ENCODE data around the gene C6orf120. TPM values are rescaled to one million over a fixed set of nuclear protein-coding genes. Genes with fewer than 3 reads are reported as not detected.

The C6orf120 gene
- total and polyA plus RNA-seq, 4 donors, result 4.3 to 23.9 (median 21.9) TPM

DNA sequence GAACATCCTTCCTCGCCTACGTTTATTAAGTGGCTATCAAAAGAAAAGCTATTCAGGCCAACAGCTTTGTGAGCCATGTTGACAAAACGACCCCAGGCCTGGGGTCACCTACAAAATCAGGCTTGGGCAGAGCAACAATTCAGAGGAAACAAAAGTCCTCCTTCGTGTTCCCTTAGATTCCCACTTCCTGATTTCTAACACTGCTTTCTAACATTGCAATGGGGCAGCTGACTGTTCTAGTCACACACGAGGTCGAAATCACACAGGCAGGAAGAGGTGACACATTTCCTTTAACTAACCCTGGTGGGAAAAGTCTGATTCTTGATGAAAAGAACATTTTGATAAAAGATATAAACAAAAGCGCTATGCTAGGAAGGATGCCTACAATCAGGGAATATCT is 32.0 kb upstream of the C6orf120 start:
- no peaks in the 10 kb centered on the region for H3K27me3 ChIP-seq (ENCODE audit: control insufficient read depth in 3 of 3, insufficient read depth in 3 of 3, low read length in 2 of 3)
- peaks cover 0 to 16% (median 10%) of the 10 kb centered on the region in 4 donors for H3K36me3 ChIP-seq (ENCODE audit: control insufficient read depth in 4 of 4, insufficient read depth in 4 of 4, low read length in 4 of 4)
- H3K27ac ChIP-seq (ENCODE audit: low read depth in 1 of 2, low read length in 1 of 2), result peak overlapping the region; percentile 33 to 42
- DNase-seq (peak in 1 of 3 donors; percentile 20), ATAC-seq (ENCODE audit: insufficient read depth, low FRiP score) (no peak)
- 34 to 46% methylated on average over 7 of the region's 7 CpGs for WGBS, 2 donors
- no peak overlapping the region for H3K4me3 ChIP-seq
- peaks cover 0 to 3% (median 0%) of the 10 kb centered on the region in 5 donors for H3K4me1 ChIP-seq (ENCODE audit: control insufficient read depth in 5 of 5, insufficient read depth in 5 of 5, low read length in 5 of 5)
- no peaks in the 10 kb centered on the region for H3K9me3 ChIP-seq (ENCODE audit: control insufficient read depth in 4 of 4, insufficient read depth in 3 of 4, low read length in 3 of 4)
- TF ChIP-seq, protein P1, sequence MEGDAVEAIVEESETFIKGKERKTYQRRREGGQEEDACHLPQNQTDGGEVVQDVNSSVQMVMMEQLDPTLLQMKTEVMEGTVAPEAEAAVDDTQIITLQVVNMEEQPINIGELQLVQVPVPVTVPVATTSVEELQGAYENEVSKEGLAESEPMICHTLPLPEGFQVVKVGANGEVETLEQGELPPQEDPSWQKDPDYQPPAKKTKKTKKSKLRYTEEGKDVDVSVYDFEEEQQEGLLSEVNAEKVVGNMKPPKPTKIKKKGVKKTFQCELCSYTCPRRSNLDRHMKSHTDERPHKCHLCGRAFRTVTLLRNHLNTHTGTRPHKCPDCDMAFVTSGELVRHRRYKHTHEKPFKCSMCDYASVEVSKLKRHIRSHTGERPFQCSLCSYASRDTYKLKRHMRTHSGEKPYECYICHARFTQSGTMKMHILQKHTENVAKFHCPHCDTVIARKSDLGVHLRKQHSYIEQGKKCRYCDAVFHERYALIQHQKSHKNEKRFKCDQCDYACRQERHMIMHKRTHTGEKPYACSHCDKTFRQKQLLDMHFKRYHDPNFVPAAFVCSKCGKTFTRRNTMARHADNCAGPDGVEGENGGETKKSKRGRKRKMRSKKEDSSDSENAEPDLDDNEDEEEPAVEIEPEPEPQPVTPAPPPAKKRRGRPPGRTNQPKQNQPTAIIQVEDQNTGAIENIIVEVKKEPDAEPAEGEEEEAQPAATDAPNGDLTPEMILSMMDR (IDR thresholded peaks at IDR 0.05; ENCODE audit: control extremely low read depth, extremely low read depth), result no peak
- no peak overlapping the region for H3K9ac ChIP-seq (ENCODE audit: insufficient read depth in 1 of 2, low read length in 2 of 2)

DNA sequence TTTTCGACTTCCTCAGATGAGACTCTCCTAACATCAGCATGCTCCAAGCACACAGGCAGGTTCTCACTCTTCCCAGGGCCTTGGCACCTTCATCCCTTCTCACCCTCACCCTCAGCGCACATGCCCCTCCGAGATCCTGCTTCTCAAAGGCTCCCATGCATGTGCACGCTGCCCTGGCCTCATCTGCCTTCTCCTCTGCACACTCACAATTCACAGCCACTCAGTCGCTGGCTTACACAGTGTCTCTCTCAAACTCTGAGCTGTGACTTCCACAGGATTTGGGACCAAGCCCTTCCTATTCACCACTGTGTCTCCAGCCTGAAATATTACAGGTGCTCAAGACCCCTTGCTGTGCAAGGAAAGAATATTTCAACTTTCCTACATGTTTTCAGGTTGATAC is 30.4 kb upstream of the C6orf120 start:
- Histone ChIP-seq H3K9me3 (ENCODE audit: control insufficient read depth in 4 of 4, insufficient read depth in 3 of 4, low read length in 3 of 4) (no peaks in the 10 kb centered on the region), H3K27ac (ENCODE audit: low read depth in 1 of 2, low read length in 1 of 2) (no peak overlapping the region), H3K36me3 (ENCODE audit: control insufficient read depth in 4 of 4, insufficient read depth in 4 of 4, low read length in 4 of 4) (peaks cover 0 to 15% (median 8%) of the 10 kb centered on the region in 4 donors), H3K9ac (ENCODE audit: insufficient read depth in 1 of 2, low read length in 2 of 2) (no peak overlapping the region), H3K27me3 (ENCODE audit: control insufficient read depth in 3 of 3, insufficient read depth in 3 of 3, low read length in 2 of 3) (no peaks in the 10 kb centered on the region), H3K4me3 (no peak overlapping the region), H3K4me1 (ENCODE audit: control insufficient read depth in 5 of 5, insufficient read depth in 5 of 5, low read length in 5 of 5) (peaks cover 0 to 3% (median 0%) of the 10 kb centered on the region in 5 donors)
- no peak for ATAC-seq (ENCODE audit: insufficient read depth, low FRiP score)
- DNase-seq, result no peak
- WGBS, 2 donors, result 97 to 99% methylated on average over 5 of the region's 5 CpGs
- TF ChIP-seq, protein P1 (IDR thresholded peaks at IDR 0.05; ENCODE audit: control extremely low read depth, extremely low read depth), result no peak

DNA sequence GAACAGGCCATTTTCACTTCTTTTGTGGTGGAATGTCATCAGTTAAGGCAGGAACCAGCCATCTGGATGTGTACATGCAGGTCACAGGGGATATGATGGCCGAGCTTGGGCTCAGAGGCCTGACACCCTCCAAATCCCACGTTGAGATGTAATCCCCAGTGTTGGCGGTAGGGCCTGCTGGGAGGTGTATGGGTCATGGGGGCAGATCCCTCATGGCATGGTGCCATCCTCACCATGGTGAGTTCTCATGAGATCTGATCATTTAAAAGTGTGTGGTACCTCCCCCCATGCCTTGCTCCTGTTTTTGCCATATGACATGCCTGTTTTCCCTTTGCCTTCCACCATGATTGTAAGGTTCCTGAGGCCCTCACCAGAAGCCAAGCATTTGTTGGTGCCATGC is 26.9 kb upstream of the C6orf120 start:
- Histone ChIP-seq H3K27me3 (ENCODE audit: control insufficient read depth in 3 of 3, insufficient read depth in 3 of 3, low read length in 2 of 3) (no peaks in the 10 kb centered on the region), H3K36me3 (ENCODE audit: control insufficient read depth in 4 of 4, insufficient read depth in 4 of 4, low read length in 4 of 4) (peaks cover 0 to 8% (median 4%) of the 10 kb centered on the region in 4 donors), H3K4me3 (no peak overlapping the region), H3K27ac (ENCODE audit: low read depth in 1 of 2, low read length in 1 of 2) (no peak overlapping the region), H3K9ac (ENCODE audit: insufficient read depth in 1 of 2, low read length in 2 of 2) (no peak overlapping the region), H3K9me3 (ENCODE audit: control insufficient read depth in 4 of 4, insufficient read depth in 3 of 4, low read length in 3 of 4) (peaks cover 0 to 2% (median 0%) of the 10 kb centered on the region in 4 donors), H3K4me1 (ENCODE audit: control insufficient read depth in 5 of 5, insufficient read depth in 5 of 5, low read length in 5 of 5) (no peaks in the 10 kb centered on the region)
- no peak for DNase-seq
- TF ChIP-seq, protein P1 (IDR thresholded peaks at IDR 0.05; ENCODE audit: control extremely low read depth, extremely low read depth), result no peak
- 94 to 95% methylated on average over 3 of the region's 3 CpGs for WGBS, 2 donors
- no peak for ATAC-seq (ENCODE audit: insufficient read depth, low FRiP score)

DNA sequence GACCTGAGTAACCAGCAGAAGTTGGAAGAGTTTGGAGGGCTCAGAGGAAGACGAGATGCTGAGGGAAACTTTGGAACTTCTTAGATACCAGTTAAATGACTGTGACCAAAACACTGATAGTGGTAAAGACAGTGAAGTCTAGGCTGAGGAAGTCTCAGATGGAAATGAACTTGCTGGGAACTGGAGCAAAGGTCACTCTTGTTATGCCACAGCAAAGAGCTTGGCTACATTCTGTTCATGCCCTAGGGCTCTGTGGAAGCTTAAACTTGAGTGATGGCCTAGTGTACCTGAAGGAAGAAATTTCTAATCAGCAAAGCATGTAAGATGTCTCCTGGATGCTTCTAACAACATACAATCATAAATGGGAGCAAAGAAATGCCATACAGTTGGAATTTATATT is 24.8 kb upstream of the C6orf120 start:
- WGBS, 2 donors, result 85 to 93% methylated on average over 1 of the region's 1 CpG
- Histone ChIP-seq H3K27me3 (ENCODE audit: control insufficient read depth in 3 of 3, insufficient read depth in 3 of 3, low read length in 2 of 3) (no peaks in the 10 kb centered on the region), H3K9ac (ENCODE audit: insufficient read depth in 1 of 2, low read length in 2 of 2) (no peak overlapping the region), H3K27ac (ENCODE audit: low read depth in 1 of 2, low read length in 1 of 2) (no peak overlapping the region), H3K4me3 (no peak overlapping the region), H3K36me3 (ENCODE audit: control insufficient read depth in 4 of 4, insufficient read depth in 4 of 4, low read length in 4 of 4) (peaks cover 0 to 7% (median 3%) of the 10 kb centered on the region in 4 donors), H3K4me1 (ENCODE audit: control insufficient read depth in 5 of 5, insufficient read depth in 5 of 5, low read length in 5 of 5) (no peaks in the 10 kb centered on the region), H3K9me3 (ENCODE audit: control insufficient read depth in 4 of 4, insufficient read depth in 3 of 4, low read length in 3 of 4) (peaks cover 0 to 9% (median 3%) of the 10 kb centered on the region in 4 donors)
- no peak for ATAC-seq (ENCODE audit: insufficient read depth, low FRiP score)
- TF ChIP-seq, protein P1 (IDR thresholded peaks at IDR 0.05; ENCODE audit: control extremely low read depth, extremely low read depth), result no peak
- DNase-seq, result no peak
